ENCODE measurements around the gene BRINP3. TPM values are rescaled to one million over a fixed set of nuclear protein-coding genes. Genes with fewer than 3 reads are reported as not detected.

The BRINP3 gene
- total and polyA plus RNA-seq, 12 donors: 0.08 to 1.7 (median 0.30) TPM; not detected in 5

GRCh38 chr1:190258003-190258402 is 219.7 kb downstream of the BRINP3 start:
- no peaks in the 10 kb centered on the region for H3K27me3 ChIP-seq
- no peaks in the 10 kb centered on the region for H3K4me1 ChIP-seq
- H3K27ac ChIP-seq: no peak overlapping the region
- intact Hi-C loops (cut with DNase I): no loop called here
- H3K4me3 ChIP-seq: no peak overlapping the region
- H3K36me3 ChIP-seq: no peaks in the 10 kb centered on the region
- TF ChIP-seq, protein P1, sequence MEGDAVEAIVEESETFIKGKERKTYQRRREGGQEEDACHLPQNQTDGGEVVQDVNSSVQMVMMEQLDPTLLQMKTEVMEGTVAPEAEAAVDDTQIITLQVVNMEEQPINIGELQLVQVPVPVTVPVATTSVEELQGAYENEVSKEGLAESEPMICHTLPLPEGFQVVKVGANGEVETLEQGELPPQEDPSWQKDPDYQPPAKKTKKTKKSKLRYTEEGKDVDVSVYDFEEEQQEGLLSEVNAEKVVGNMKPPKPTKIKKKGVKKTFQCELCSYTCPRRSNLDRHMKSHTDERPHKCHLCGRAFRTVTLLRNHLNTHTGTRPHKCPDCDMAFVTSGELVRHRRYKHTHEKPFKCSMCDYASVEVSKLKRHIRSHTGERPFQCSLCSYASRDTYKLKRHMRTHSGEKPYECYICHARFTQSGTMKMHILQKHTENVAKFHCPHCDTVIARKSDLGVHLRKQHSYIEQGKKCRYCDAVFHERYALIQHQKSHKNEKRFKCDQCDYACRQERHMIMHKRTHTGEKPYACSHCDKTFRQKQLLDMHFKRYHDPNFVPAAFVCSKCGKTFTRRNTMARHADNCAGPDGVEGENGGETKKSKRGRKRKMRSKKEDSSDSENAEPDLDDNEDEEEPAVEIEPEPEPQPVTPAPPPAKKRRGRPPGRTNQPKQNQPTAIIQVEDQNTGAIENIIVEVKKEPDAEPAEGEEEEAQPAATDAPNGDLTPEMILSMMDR (IDR thresholded peaks at IDR 0.05): no peak
- DNase-seq: no peak
- H3K9me3 ChIP-seq: peaks cover 0 to 21% (median 0%) of the 10 kb centered on the region in 11 donors
- WGBS, 2 donors: 54 to 78% methylated on average over 6 of the region's 6 CpGs
- no peak for ATAC-seq

DNA sequence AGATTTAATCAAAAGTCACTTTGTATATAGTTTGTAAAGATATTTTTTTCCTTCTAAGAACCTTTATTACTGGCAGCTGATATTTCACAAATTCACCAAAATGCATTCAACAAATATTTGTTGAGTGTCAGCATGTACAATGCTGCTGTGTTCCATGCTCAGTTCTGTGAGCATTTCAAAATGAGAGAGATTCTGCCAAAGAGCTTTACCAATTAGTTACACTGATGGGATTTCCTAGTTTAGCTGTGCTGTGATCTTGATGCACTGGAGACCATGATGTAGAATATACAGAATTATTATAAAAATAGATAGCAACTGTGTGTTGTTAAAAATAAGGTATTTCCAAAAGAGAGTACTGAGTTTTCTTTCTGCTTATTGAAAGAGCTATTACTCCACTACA is 225.6 kb downstream of the BRINP3 start:
- H3K4me3 ChIP-seq: no peak overlapping the region
- H3K27ac ChIP-seq: no peak overlapping the region
- no peaks in the 10 kb centered on the region for H3K27me3 ChIP-seq
- intact Hi-C loops (cut with DNase I): no loop called here
- no peaks in the 10 kb centered on the region for H3K4me1 ChIP-seq
- H3K9me3 ChIP-seq: peaks cover 0 to 28% (median 0%) of the 10 kb centered on the region in 11 donors
- DNase-seq (no peak), ATAC-seq (no peak)
- no peaks in the 10 kb centered on the region for H3K36me3 ChIP-seq
- TF ChIP-seq, protein P1 (IDR thresholded peaks at IDR 0.05): no peak

- Histone ChIP-seq H3K4me3 (no peak overlapping the region), H3K4me1 (no peaks in the 10 kb centered on the region), H3K9me3 (peaks cover 0 to 23% (median 0%) of the 10 kb centered on the region in 11 donors), H3K36me3 (no peaks in the 10 kb centered on the region), H3K27ac (no peak overlapping the region), H3K27me3 (no peaks in the 10 kb centered on the region)
- intact Hi-C loops (cut with DNase I): no loop called here
- DNase-seq (no peak), ATAC-seq (no peak)
- TF ChIP-seq, protein P1 (IDR thresholded peaks at IDR 0.05): no peak
- 90 to 91% methylated on average over 2 of the region's 2 CpGs for WGBS, 2 donors
These were observed 227.3 kb downstream of the BRINP3 start for GRCh38 chr1:190250368-190250767.

- TF ChIP-seq, protein P1 (IDR thresholded peaks at IDR 0.05): no peak
- intact Hi-C loops (cut with DNase I): no loop called here
- H3K27me3 ChIP-seq: no peaks in the 10 kb centered on the region
- H3K4me1 ChIP-seq: no peaks in the 10 kb centered on the region
- ATAC-seq (no peak), DNase-seq (no peak)
- H3K9me3 ChIP-seq: no peaks in the 10 kb centered on the region
- H3K27ac ChIP-seq: no peak overlapping the region
- WGBS, 2 donors: 31 to 41% methylated on average over 4 of the region's 4 CpGs
- H3K36me3 ChIP-seq: no peaks in the 10 kb centered on the region
- no peak overlapping the region for H3K4me3 ChIP-seq
These were observed 233.3 kb downstream of the BRINP3 start for GRCh38 chr1:190244406-190244805.

DNA sequence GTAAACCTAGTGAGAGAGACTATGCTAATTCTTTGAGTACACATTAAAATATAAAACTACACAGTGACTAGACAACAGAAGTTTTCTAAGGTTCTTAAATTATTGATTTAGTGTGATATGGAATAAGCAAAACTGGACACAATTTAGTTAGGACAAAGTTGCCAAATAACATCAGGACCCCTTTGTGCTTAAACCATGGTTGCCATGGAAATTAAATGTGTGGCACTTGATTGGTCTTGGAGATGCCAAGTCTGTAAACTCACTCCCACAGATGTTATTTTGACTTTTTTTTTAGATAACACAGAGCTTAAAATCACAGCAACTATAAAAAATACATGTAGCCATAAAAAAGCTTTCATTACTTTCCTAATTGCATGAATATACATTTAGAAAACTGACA is 234.6 kb downstream of the BRINP3 start:
- DNase-seq (no peak), ATAC-seq (no peak)
- no peak overlapping the region for H3K4me3 ChIP-seq
- H3K27me3 ChIP-seq: no peaks in the 10 kb centered on the region
- H3K36me3 ChIP-seq: no peaks in the 10 kb centered on the region
- no peaks in the 10 kb centered on the region for H3K4me1 ChIP-seq
- TF ChIP-seq, protein P1 (IDR thresholded peaks at IDR 0.05): no peak
- H3K27ac ChIP-seq: no peak overlapping the region
- H3K9me3 ChIP-seq: peaks cover 0 to 5% (median 0%) of the 10 kb centered on the region in 11 donors
- intact Hi-C loops (cut with DNase I): no loop called here
